AG10803 (cell line): ENCODE data around the gene BAIAP2.

Source experiments
- DNase-seq: peaks from one replicate; pipeline ENCODE4 v3.0.0; 2010; ENCODE audit warnings: low read depth
- H3K4me3 ChIP-seq: 2 replicates; pipeline ENCODE4 v1.5.1; 2011; ENCODE audit warnings: mild to moderate bottlenecking, low read length, control low read depth
- CTCF ChIP-seq: conservative IDR thresholded peaks from 2 replicates; pipeline ENCODE4 v1.5.1; 2011; ENCODE audit warnings: mild to moderate bottlenecking, low read length, control low read depth, inconsistent platforms

Gene BAIAP2

DNA sequence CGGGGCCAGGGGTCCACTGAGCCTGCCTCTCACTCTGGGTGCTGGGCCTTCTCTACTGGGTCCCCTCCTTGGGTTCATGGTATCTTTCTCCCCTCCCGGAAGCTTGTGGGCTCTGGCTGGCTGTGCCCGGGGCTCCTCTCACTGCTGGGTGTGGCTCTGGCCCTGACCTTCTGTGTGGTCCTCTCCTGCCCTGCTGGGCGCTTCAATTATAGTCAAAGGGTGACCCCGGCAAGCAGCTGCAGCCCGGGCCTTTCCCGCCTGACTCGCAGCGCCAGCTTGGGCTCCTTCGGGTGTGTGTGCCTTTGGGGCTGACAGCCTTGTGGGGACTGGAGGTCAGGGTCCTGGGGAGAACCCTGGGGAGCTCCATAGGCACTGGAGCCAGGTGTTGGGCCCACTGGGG, 76.1 kb downstream of the BAIAP2 start:
- no peak for TF ChIP-seq CTCF
- DNase-seq = no peak
- H3K4me3 ChIP-seq = no peak overlapping the region

DNA sequence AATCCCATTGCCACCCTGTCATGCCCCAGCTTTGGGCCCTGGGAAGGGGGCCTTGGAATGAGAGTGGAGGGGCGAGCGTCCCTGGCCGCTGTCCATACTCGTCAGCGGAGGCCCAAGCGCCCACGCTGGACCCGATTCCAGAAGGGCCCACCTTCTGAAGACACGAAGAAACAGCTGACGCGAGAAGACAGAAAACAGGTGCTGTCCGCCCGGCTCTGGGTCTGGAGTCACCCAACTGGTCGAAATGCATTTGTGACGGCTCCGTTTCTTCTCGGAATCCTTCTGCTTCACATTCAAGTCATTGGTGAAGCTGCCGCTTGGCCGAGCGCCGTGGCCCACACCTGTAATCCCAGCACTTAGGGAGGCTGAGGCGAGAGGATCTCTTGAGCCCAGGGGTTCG, 77.5 kb downstream of the BAIAP2 start:
- no peak for DNase-seq
- no peak for TF ChIP-seq CTCF

GRCh38 chr17:81113158-81113724, 78.3 kb downstream of the BAIAP2 start:
- no peak for TF ChIP-seq CTCF
- no peak for DNase-seq
- H3K4me3 ChIP-seq = no peak overlapping the region

More for the DNA sequence above, 77.5 kb downstream of the BAIAP2 start:
- no peak overlapping the region for H3K4me3 ChIP-seq

DNA sequence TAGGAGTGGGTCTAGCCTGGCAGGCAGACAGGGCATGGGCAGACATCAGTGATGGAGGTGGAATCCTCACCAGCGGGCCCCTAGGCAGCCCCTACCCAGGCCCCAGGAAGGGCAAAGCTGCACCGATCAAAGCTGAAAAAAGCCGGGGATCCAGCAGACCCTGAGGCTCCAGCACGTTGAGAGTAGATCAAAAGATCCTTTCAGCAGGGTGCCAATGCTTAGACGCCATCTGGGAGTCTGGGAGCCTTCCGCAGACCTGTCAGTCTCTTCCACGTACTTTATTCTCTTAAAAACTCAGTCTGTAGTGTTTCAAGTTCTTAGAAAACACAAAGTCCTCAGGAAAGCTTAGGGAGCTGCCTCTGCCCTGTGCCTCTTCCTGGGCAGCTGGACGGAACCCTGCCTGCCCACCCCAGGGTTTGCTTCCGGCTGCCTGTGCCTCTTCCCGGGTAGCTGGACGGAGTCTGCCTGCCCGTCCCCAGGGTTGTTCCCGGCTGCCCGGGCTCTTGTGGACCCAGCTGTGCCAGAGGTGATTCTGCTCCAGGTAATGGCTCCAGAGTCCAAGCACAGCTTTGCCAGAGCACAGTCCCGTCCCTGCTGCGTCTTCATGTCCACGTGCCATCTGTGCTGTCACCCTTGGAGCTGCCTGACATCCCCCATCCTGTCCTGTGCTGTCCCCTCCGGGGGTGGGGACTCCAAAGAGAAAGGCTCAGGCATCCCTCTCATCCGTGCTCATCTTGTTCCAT, 79.6 kb downstream of the BAIAP2 start:
- TF ChIP-seq CTCF = no peak
- no peak for DNase-seq
- H3K4me3 ChIP-seq = no peak overlapping the region

GRCh38 chr17:81115219-81115618, 80.3 kb downstream of the BAIAP2 start:
- no peak overlapping the region for H3K4me3 ChIP-seq
- no peak for TF ChIP-seq CTCF

GRCh38 chr17:81115749-81116464, 81.0 kb downstream of the BAIAP2 start:
- no peak for DNase-seq
- no peak for TF ChIP-seq CTCF
- no peak overlapping the region for H3K4me3 ChIP-seq

More at GRCh38 chr17:81115219-81115618, 80.3 kb downstream of the BAIAP2 start:
- DNase-seq = no peak
